Mesenchymal stem cell (in vitro differentiated cells and primary cell): ENCODE results near the gene ELMO3.

Experiments used
- DNase-seq: peaks from one replicate; pipeline ENCODE4 v3.0.0-alpha.2; 2013
- H2AFZ ChIP-seq: one replicate; pipeline ENCODE4 v1.6.1; 2013; ENCODE audit warnings: low read depth, mild to moderate bottlenecking, control low read depth, inconsistent platforms, low read length, moderate library complexity
- H2AK5ac ChIP-seq: 2 replicates; pipeline ENCODE4 v1.6.1; 2013; ENCODE audit warnings: low read length, moderate library complexity, mild to moderate bottlenecking, inconsistent platforms; ENCODE audit not compliant: severe bottlenecking
- H2BK120ac ChIP-seq: one replicate; pipeline ENCODE4 v1.6.1; 2013; ENCODE audit warnings: low read depth, mild to moderate bottlenecking, inconsistent platforms, low read length, moderate library complexity
- H2BK12ac ChIP-seq, 2 experiments: one replicate each; pipeline ENCODE4 v1.6.1; 2013; ENCODE audit warnings: inconsistent platforms in 2 of 2, low read length in 2 of 2, mild to moderate bottlenecking in 2 of 2, moderate library complexity in 2 of 2, control low read depth in 1 of 2
- H2BK15ac ChIP-seq: one replicate; pipeline ENCODE4 v1.6.1; 2013; ENCODE audit warnings: mild to moderate bottlenecking, low read depth, inconsistent platforms; ENCODE audit not compliant: poor library complexity, severe bottlenecking
- H2BK5ac ChIP-seq: 2 replicates; pipeline ENCODE4 v1.6.1; 2013; ENCODE audit warnings: low read depth, mild to moderate bottlenecking, low read length, control low read depth, inconsistent platforms; ENCODE audit not compliant: poor library complexity, severe bottlenecking
- H3K14ac ChIP-seq, 2 experiments: one replicate each; pipeline ENCODE4 v1.6.1; 2013; ENCODE audit warnings: inconsistent platforms in 2 of 2, low read length in 2 of 2, control low read depth in 1 of 2, mild to moderate bottlenecking in 1 of 2, moderate library complexity in 1 of 2
- H3K18ac ChIP-seq, 2 experiments: one replicate each; pipeline ENCODE4 v1.6.1; 2013; ENCODE audit warnings: inconsistent platforms in 2 of 2, low read length in 2 of 2, control low read depth in 1 of 2, low read depth in 1 of 2, mild to moderate bottlenecking in 1 of 2
- H3K23ac ChIP-seq, 2 experiments: one replicate each; pipeline ENCODE4 v1.6.1; 2013; ENCODE audit warnings: inconsistent platforms in 2 of 2, low read length in 2 of 2, mild to moderate bottlenecking in 2 of 2, moderate library complexity in 2 of 2, control low read depth in 1 of 2
- H3K27ac ChIP-seq: 2 replicates; pipeline ENCODE4 v1.5.1; 2013; ENCODE audit warnings: mild to moderate bottlenecking, moderate library complexity, low read length, control low read depth, inconsistent platforms; ENCODE audit not compliant: poor library complexity, severe bottlenecking
- H3K27me3 ChIP-seq, 2 experiments: 2 replicates each; pipeline versions ENCODE4 v1.6.1 to v1.7.0; 2013; ENCODE audit warnings: low read length in 2 of 2, mild to moderate bottlenecking in 2 of 2, moderate library complexity in 2 of 2, control low read depth in 1 of 2, inconsistent platforms in 1 of 2; ENCODE audit not compliant: control insufficient read depth in 1 of 2, insufficient read depth in 1 of 2
- H3K36me3 ChIP-seq, 2 experiments: 2 replicates each; pipeline versions ENCODE4 v1.6.1 to v1.7.0; 2013; ENCODE audit warnings: low read length in 2 of 2, control low read depth in 1 of 2, inconsistent platforms in 1 of 2, low read depth in 1 of 2, mild to moderate bottlenecking in 1 of 2; ENCODE audit not compliant: insufficient read depth in 2 of 2, control insufficient read depth in 1 of 2
- H3K4ac ChIP-seq, 2 experiments: one replicate each; pipeline ENCODE4 v1.6.1; 2013; ENCODE audit warnings: inconsistent platforms in 2 of 2, low read length in 2 of 2, mild to moderate bottlenecking in 2 of 2, moderate library complexity in 2 of 2, control low read depth in 1 of 2, low read depth in 1 of 2
- H3K4me1 ChIP-seq: 2 replicates; pipeline ENCODE4 v1.6.1; 2013; ENCODE audit warnings: low read depth, low read length, control low read depth; ENCODE audit not compliant: control insufficient read depth, insufficient read depth
- H3K4me2 ChIP-seq: 2 replicates; pipeline ENCODE4 v1.6.1; 2013; ENCODE audit warnings: low read length, mild to moderate bottlenecking, inconsistent platforms; ENCODE audit not compliant: poor library complexity, severe bottlenecking
- H3K4me3 ChIP-seq, 2 experiments: 2 replicates each; pipeline versions ENCODE4 v1.5.1 to v1.7.0; 2013; ENCODE audit warnings: low read length in 2 of 2, mild to moderate bottlenecking in 2 of 2, control low read depth in 1 of 2, low read depth in 1 of 2; ENCODE audit not compliant: insufficient read depth in 1 of 2
- H3K79me1 ChIP-seq: replicated peaks from 2 replicates; pipeline ENCODE4 v1.6.1; 2013; ENCODE audit warnings: mild to moderate bottlenecking, control low read depth, low read length, inconsistent platforms; ENCODE audit not compliant: poor library complexity, severe bottlenecking
- H3K9ac ChIP-seq: 2 replicates; pipeline ENCODE4 v1.7.0; 2013; ENCODE audit warnings: mild to moderate bottlenecking, low read length, moderate library complexity
- H3K9me3 ChIP-seq: 2 replicates; pipeline ENCODE4 v1.7.0; 2013; ENCODE audit warnings: mild to moderate bottlenecking, low read length; ENCODE audit not compliant: control insufficient read depth
- H4K8ac ChIP-seq: one replicate; pipeline ENCODE4 v1.6.1; 2013; ENCODE audit warnings: inconsistent platforms, mild to moderate bottlenecking, low read length, moderate library complexity
- H4K91ac ChIP-seq: one replicate; pipeline ENCODE4 v1.6.1; 2013; ENCODE audit warnings: mild to moderate bottlenecking, low read length, inconsistent platforms
- WGBS: methylation state at CpG from one replicate; pipeline ENCODE4 v1.1.7; 2013; ENCODE audit warnings: mixed read lengths; 5-methylcytosine and 5-hydroxymethylcytosine counted together

Gene ELMO3

DNA sequence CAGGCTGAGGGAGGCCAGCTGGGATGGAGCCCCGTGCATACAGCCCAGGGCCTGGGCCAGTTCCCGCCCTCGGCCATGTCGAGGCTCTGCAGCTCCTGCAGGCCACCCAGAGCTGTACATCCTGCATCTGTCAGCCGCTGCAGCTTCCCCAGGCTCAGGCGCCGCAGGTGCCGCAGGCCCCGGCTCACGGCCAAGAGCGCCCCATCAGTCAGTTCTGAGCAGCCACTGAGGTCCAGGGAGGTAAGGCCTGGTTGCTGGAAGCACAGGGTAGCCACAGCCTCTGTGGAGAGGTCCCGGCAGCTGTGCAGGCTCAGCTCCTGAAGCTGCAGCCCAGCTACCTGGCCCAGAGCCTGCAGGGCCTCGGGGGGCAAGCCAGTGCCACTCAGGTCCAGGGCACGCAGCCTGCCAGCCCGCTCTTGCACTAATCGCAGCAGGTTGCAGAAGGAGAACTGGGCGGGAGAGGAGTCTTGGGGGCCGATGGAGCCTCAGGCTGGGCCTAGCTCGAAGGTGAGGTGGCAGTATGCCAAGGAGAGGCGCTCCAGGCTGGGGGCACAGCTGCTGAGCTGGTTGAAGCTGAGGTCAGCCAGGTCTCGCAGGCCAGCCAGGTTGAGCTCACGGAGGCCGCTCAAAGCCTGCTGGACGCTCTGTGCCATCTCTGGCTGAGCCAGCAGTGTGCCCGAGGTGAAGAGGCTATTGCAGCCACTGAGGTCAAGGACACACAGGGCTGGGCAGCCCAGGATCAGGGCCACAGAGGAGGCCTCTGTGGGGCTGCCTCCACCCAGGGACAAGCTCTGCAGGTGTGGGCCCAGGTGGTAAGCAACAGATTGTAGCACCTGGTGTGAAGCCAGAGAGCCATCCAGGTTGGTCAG, 11.4 kb downstream of the ELMO3 start:
- Histone ChIP-seq H2BK12ac (no peak overlapping the region), H3K18ac (no peak overlapping the region), H2BK5ac (no peak overlapping the region), H3K27ac (no peak overlapping the region), H2AK5ac (no peak overlapping the region), H2BK120ac (no peak overlapping the region), H3K79me1 (no peaks in the 10 kb centered on the region), H4K8ac (no peak overlapping the region), H3K9ac (no peak overlapping the region), H3K4me2 (no peak overlapping the region), H3K4ac (no peak overlapping the region), H2BK15ac (no peak overlapping the region), H2AFZ (no peak overlapping the region), H3K4me3 (no peak overlapping the region), H3K14ac (no peak overlapping the region), H4K91ac (no peak overlapping the region), H3K27me3 (no peaks in the 10 kb centered on the region), H3K9me3 (no peaks in the 10 kb centered on the region), H3K36me3 (peaks cover 14 to 19% of the 10 kb centered on the region in 2 experiments), H3K4me1 (peaks cover 21% of the 10 kb centered on the region), H3K23ac (no peak overlapping the region)
- WGBS = 89% methylated on average over 25 of the region's 25 CpGs
- no peak for DNase-seq

DNA sequence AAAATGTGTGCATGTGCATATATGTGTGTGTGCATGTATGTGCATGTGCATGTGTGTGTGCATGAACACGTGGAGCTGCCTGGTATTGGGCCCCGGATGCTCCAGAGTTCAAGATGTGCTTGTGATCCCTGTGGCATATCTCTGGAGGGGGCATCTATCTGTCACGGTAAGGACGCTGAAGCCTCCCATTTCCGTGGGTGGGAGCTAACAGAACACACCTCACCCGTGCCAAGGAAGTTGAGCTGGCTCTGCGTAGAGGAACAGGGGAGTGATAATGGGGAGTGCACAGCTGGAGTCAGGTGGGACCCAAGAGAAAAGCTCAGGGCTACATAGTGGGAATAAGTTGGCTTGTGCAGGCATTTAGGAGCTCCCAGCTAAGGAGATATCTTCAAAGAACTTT, 12.7 kb downstream of the ELMO3 start:
- no peak overlapping the region for H4K8ac ChIP-seq
- H3K27me3 ChIP-seq = no peaks in the 10 kb centered on the region
- no peak overlapping the region for H3K18ac ChIP-seq
- no peak overlapping the region for H3K9ac ChIP-seq
- no peak overlapping the region for H2BK5ac ChIP-seq
- H3K9me3 ChIP-seq = no peaks in the 10 kb centered on the region
- H2BK120ac ChIP-seq = no peak overlapping the region
- H3K4me2 ChIP-seq = no peak overlapping the region
- no peak overlapping the region for H3K4me3 ChIP-seq
- H2AK5ac ChIP-seq = no peak overlapping the region
- no peak overlapping the region for H3K27ac ChIP-seq
- H3K79me1 ChIP-seq = no peaks in the 10 kb centered on the region
- DNase-seq = no peak
- no peak overlapping the region for H2BK12ac ChIP-seq
- no peak overlapping the region for H2AFZ ChIP-seq
- peaks cover 20% of the 10 kb centered on the region for H3K4me1 ChIP-seq
- H4K91ac ChIP-seq = no peak overlapping the region
- H3K14ac ChIP-seq = no peak overlapping the region
- H3K23ac ChIP-seq = no peak overlapping the region
- no peak overlapping the region for H3K4ac ChIP-seq
- WGBS = 83% methylated on average over 7 of the region's 7 CpGs
- H3K36me3 ChIP-seq = peaks cover 17 to 19% of the 10 kb centered on the region in 2 experiments
- no peak overlapping the region for H2BK15ac ChIP-seq

- H3K36me3 ChIP-seq = peaks cover 19 to 26% of the 10 kb centered on the region in 2 experiments
- H2BK12ac ChIP-seq = no peak overlapping the region
- H3K4me1 ChIP-seq = peaks cover 9% of the 10 kb centered on the region
- no peak overlapping the region for H2BK120ac ChIP-seq
- H2AFZ ChIP-seq = no peak overlapping the region
- H3K4ac ChIP-seq = no peak overlapping the region
- no peak overlapping the region for H3K23ac ChIP-seq
- H3K27me3 ChIP-seq = no peaks in the 10 kb centered on the region
- H2BK5ac ChIP-seq = no peak overlapping the region
- no peak overlapping the region for H3K9ac ChIP-seq
- no peak overlapping the region for H4K8ac ChIP-seq
- H3K14ac ChIP-seq = no peak overlapping the region
- H3K4me3 ChIP-seq = no peak overlapping the region
- no peak overlapping the region for H3K18ac ChIP-seq
- H3K9me3 ChIP-seq = no peaks in the 10 kb centered on the region
- H2AK5ac ChIP-seq = no peak overlapping the region
- DNase-seq = no peak
- no peak overlapping the region for H2BK15ac ChIP-seq
- H4K91ac ChIP-seq = no peak overlapping the region
- no peak overlapping the region for H3K4me2 ChIP-seq
- H3K27ac ChIP-seq = no peak overlapping the region
- no peaks in the 10 kb centered on the region for H3K79me1 ChIP-seq
These were observed 13.8 kb downstream of the ELMO3 start for GRCh38 chr16:67212766-67213165.

- Histone ChIP-seq H3K36me3 (peaks cover 19 to 26% of the 10 kb centered on the region in 2 experiments), H3K23ac (no peak overlapping the region), H3K18ac (no peak overlapping the region), H2BK5ac (no peak overlapping the region), H3K9ac (no peak overlapping the region), H3K4ac (no peak overlapping the region), H3K14ac (no peak overlapping the region), H3K9me3 (no peaks in the 10 kb centered on the region), H3K27me3 (no peaks in the 10 kb centered on the region), H2AK5ac (no peak overlapping the region), H2BK15ac (no peak overlapping the region), H3K4me3 (no peak overlapping the region), H3K27ac (no peak overlapping the region), H4K91ac (no peak overlapping the region), H2BK12ac (no peak overlapping the region), H3K4me1 (peaks cover 4% of the 10 kb centered on the region), H2BK120ac (no peak overlapping the region), H4K8ac (no peak overlapping the region), H2AFZ (no peak overlapping the region), H3K4me2 (no peak overlapping the region), H3K79me1 (no peaks in the 10 kb centered on the region)
- DNase-seq = no peak
- WGBS = 80% methylated on average over 7 of the region's 8 CpGs
These were observed 14.5 kb downstream of the ELMO3 start for GRCh38 chr16:67213197-67214019.
